SW 1271 (cell line): ENCODE results near the gene PACS1.

Source experiments
- DNase-seq, 2 experiments: peaks; one replicate each; lab custom pipeline; 2025; lab: John Stamatoyannopoulos, UW

PACS1 gene

DNA sequence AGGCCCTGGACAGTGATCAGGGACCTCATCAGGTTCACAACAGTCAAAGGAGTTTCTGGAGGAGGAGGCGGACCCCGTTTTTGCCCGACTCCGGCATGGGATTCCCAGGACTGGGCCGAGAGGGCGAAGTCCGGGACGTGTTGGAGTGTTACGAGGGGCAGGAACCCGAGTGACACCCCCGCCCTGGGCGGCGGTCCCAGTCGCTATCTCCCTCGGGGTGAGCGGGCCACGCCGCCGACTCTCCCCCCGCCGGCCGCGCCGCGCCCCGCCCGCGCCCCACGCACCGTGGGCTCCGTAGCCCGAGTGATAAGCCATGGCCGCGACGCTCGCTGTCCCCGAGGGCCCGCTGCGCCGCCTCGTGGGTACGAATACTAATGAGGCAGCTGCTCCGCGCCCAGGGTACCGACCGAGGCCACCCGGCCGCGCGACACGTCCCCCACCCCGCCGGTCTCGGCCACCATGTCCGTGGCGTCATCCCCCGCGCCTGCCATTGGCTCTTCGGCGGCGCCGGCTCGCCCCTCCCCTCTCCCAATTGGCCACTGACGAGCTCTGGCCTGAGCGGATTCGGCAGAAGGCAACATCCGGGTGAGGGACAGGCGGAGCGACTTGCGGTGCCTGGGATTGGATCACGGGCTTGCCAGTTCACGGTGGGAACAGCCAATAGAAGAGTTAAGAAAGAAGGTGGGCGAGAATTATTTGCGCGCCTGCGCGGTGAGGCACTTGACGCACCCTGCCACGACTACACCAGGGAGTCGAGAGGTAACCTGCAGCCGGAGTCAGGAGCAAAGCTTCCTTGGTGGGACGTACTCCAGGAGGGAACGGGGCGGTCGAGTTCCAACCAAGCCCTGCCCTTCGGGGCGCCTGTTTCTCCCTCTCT is 218.8 kb downstream of the PACS1 start, which contains the start of gene YIF1A:
Gene YIF1A (minus strand): TSS at position 473 of the 877 bp plus-strand sequence. CDS start 158 bp downstream, at position 315.
- DNase-seq = peak; percentile 97 to 99

DNA sequence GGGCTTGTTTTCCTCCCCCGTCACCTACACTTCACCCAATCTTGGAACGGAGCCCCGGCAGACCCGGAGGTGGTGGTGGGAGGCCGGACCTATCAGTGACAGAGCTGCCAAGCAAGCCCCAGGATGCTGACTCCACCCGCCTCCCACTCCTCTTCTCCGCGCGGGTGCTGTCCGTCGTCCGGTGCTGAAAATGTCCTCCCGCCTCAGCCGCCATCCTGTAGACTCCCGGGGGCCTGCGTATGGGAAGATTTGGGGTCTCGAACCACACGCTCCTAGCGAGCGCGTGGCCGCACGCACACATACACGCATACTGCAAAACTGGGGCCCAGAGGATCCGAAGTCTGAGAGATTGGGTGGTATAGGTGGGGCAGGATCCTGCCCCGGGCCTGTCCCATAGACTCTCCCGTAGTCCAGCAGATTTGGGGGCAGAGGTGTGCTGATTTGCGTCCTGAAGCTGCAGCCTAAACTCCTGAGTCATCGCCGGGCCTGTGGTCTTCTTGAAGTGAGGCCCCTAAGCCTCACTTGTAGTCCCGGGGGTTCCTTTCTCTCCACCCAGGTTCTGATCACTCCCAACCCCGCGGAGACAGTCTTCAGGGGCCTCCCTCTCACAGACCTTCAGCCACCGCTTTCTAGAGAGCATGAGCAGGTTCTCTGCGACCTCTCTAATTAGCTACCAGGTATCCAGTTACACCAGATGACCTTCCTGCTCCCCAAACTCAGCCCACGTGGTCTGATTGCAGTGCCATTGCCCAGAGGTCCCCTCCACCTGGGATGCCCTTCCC is 219.7 kb downstream of the PACS1 start:
- no peak for DNase-seq

DNA sequence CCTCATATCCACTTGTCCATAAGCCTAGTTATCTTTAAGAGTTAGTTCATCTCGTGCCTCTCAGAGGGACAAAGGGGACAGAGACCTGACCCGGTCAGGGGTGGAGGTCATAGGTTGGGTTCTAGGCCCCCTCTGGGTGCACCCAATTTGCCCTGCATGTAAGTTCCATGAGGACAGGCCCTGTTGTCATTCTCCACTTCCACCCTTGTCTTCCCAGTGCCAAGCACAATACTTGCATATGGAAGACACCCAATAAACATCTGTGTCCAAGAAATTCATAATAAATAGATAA is 220.2 kb downstream of the PACS1 start:
- no peak for DNase-seq

DNA sequence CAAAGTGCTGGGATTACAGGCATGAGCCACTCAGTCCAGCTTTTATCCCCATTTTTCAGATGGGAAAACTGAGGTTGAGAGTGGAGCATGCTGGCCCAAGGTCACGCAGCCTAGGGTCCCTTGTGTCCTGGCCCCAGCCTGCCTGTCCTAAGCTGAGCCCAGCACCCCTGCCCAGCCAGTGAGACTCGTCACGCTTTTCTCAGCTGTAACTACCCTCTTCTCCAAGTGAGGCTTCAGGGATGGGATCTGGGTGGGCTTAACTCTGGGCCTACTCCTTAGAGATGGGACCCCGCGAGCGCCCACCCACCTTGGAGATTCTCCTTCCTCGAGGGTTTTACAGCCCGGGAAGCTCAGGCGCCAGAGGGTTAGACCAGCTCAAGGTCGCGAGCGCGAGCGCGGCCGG is 221.2 kb downstream of the PACS1 start:
- no peak for DNase-seq

DNA sequence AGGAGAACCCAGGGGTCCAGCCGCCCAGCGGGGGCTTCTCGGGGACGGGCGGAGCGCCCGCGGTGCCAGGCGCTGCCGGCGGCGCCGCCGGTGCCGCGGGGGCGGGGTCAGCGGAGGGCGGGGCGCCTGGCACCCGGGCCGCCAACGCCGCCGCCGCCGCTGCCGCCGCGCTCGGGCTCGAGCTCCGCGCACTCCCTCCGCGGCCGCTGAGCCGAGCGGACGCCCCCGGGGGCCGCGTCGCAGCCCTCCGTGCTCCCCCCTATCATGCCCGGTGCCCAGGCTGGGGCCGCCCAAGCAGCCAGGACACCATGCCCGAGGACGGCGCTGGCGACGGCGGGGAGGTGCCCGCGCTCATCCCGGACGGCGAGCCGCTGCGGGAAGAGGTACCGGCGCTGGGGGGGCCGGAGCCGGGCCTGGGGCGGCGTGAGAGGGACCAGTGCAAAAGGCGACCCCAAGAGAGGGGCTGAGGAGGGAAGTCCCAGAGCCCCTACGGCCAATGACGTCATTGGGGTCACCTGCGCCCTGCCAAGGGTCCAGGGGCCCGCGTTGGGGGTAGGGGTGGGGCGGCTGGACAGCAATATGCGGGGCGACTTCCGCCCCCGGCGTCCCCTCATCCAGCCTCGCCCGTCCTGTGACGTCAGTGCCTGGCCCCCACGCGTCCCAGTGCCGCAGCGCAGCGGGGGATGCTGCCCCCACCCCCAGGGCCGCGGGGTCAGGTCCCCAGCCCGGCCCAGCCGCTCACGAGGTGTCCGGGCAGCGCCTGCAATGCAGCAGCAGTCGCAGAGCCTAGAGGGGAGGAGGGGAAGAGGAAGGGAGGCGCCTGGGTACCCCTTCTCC is 221.9 kb downstream of the PACS1 start, which contains the start of gene TMEM151A:
Gene TMEM151A (plus strand): TSS at position 189 of the 837 bp plus-strand sequence. CDS start 120 bp downstream, at position 309.
- no peak for DNase-seq

DNA sequence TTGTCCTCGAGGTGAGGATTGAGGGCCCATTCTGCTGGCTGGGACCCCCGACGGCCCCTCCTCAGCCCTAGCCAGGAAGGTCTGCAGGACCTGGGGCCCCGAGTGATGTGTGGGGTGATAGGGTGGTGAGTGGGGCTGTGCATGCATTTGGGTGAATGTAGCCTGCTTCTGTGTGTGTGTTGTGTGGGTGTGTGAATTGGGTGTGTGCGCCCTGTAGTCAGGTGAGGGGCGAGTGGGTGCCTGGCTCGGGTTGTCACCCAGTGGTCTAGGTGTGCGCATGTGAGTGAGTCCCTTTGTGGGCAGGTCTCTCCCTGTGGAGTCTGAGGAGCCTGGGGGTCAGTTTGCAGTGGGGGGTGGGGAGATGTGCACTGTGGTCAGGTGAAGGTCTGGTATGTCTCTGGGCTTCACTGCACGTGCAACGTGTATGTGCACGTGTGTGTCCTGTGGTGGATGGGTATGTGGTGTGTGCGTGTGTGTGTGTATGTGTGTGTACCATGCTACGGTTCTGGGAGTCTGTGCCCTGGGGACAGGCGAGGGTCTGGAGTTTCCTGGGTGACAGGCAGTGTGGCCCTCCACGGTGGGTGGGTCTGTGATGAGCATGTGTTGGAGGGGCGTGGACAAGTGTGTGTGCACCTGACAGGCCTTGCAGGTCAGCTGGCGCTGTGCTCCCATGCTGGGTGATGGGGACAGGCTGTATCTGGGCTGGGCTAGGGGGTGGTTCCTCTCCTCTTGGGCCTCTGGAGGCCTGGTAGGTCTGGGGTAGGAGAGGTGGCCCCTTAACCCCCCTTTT is 222.7 kb downstream of the PACS1 start:
- DNase-seq = no peak

DNA sequence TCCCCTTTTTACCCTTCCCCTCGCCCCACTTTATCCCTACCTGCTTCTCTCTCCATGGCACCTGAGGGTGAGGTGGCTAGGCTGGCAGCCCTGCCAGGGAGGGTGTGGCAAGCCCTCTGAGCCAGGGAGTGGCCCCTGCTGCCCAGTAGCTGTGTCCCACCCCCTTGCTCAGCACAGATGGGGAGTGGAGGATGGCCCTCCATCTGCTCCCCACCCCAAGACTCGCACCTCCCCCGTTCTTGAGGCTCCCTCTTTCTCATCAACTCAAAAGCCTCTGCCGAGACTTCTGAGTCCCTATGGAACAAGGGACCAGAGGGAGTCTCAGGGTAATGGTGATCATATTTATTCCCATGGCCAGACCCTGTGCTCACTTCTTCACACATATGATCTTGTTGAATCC is 223.3 kb downstream of the PACS1 start:
- no peak for DNase-seq

DNA sequence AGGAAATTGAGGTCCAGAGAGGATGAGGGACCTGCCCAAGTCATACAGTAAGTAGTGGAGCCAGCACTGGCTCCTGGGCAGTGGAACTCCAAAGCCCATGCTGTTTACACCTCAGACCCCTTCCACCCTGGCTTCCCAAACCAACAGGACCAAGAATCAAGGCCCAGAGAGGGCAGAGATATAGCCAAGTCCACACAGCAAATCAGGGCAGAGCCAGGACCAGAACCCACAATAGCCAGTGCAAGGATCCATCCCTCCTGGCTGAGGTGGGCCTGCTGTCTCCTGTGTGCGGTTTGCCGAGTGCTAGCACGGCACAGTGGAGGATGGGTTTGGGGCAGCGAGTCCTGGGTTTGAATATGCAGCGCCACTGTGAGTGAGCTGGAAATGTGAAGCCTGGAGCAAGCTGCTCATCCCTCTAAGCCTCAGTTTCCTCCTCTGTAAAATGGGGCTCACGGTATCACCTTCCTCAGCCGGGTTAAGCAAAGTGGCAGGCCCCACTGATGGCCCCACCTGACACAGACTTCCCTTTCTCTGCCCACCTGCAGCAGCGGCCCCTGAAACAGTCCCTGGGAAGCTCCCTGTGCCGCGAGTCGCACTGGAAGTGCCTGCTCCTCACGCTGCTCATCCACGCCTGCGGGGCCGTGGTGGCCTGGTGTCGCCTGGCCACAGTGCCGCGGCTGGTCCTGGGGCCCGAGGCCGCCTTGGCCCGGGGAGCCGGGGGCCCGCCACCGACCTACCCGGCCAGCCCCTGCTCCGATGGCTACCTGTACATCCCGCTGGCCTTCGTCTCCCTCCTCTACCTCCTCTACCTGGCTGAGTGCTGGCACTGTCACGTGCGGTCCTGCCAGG is 223.9 kb downstream of the PACS1 start:
- no peak for DNase-seq
